Nucleus accumbens (tissue), 56 donors: ENCODE data around the gene DNAJB2.
"Not testable (repeated sequence)": the region's sequence is repeated elsewhere in the genome, so short reads cannot be mapped to it uniquely, and the experiment has no call there.

ENCODE experiments used
- DNase-seq, 56 donors: peaks; one replicate each; lab custom pipeline; 2025; lab: John Stamatoyannopoulos, UW

DNAJB2 gene

DNA sequence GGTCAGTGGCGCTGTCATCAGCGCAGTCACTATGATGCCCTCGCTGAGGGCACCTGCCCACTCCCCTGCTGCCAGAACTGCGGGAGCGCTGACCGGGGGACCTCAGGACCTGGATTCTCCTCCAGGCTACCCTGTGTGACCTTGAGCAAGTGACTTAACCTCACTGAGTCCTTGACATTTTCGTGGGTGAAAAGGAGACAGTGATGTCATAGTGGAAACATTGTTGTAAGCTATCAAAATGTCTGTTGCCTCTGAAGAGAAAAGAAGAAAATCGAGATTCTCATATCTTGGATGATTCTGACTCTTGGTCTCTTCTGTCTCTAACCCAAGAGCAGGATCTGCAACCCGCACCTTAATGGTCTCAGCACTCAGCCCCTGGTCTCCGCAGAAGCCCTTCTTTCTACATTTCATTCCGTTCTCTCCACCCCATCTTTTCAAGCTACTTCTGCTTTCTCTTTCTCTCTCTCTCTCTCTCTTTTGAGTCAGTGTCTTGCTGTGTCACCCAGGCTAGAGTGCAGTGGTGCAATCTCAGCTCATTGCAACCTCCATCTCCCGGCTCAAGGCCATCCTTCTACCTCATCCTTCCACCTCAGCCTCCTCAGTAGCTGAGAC, 24.5 kb upstream of the DNAJB2 start:
- no peak for DNase-seq

DNA sequence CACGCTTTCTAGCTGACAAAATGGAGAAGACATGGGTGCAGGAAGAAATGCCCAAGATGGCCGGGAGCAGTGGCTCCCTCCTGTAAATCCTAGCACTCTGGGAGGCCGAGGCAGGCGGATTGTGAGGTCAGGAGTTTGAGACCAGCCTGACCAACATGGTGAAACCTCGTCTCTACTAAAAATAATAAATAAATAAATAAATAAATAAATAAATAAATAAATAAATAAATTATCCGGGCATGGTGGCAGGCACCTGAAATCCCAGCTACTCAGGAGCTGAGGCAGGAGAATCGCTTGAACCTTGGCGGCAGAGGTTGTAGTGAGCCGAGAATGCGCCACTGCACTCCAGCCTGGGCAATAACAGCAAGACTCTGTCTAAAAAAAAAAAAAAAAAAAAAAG, 20.2 kb upstream of the DNAJB2 start:
- DNase-seq = not testable (repeated sequence)

DNA sequence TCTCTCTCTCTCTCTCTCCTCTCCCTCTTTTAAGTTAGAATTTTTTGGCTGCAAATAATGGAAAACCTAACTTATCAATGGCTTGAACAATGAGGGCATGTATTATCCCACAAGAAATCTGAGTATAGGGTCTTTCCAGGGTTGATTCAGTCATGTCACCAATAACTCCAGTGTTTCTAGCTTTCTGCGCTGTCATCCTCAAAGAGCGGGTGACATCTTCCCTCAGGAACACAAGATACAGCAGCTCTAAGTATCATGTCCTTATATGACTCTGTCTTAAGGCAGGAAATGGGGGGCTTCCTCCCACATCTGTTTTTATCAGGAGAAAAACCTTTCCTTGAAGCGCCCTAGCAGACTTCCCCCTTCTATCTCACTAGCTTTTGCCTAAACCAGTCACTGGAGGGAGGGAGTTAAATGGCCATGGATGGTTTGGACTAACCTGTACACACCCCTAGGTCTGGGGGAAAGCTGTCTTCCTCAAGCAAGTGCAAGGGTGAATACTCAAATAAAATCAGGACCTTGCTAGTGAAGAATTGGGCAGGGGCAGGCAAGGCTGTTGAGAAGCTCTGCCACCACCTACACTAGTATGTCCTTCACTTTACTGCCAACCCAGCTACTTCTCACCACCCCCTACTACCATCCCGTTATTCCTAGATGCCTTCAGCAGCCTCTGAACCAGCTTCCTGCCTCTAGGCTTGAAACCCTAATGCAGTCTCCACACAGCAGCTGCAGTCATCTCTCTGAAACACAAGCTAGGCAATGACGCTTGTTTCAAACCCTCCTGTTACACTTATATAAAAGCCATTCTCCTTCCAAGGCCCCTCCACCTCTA, 17.9 kb upstream of the DNAJB2 start:
- no peak for DNase-seq

DNA sequence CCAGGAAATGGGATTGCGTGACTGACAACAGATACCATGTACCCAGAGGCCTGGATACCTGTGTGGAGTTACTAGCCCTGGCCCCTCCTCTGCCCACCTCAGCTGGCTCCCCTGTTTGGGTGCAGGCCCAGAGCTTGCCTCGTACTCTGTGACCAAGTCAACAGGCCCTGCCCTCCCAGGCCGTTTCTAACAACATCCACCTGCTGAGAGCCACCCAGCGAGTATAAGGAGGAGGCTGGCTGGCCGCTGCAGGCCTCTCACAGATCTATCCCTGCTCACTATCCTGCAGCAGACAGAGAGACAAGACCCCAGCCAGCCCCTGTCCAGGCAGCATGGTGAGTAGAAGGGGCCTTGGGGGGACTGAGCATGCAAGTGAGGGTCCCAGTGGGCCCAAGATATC, 12.9 kb upstream of the DNAJB2 start:
- DNase-seq = no peak

DNA sequence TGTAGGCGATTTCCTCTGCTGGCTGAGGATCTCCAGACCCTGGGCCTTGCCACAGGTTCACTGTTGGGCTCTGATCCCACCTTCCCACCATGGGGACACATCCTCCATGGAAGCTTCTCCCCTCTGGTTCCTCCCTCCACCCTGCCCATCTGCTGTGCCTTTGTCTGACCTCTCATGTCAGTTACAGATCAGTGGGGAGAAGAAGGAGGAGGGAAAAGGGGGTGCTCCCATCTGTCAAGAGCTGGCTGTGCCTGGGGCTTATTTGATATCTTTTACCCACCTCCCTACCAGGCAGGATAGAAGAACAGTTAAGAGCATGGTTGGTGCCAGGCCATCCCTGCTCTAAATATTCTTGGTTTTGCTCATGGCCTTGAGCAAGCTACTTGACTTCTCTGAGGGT, 12.3 kb upstream of the DNAJB2 start:
- no peak for DNase-seq

DNA sequence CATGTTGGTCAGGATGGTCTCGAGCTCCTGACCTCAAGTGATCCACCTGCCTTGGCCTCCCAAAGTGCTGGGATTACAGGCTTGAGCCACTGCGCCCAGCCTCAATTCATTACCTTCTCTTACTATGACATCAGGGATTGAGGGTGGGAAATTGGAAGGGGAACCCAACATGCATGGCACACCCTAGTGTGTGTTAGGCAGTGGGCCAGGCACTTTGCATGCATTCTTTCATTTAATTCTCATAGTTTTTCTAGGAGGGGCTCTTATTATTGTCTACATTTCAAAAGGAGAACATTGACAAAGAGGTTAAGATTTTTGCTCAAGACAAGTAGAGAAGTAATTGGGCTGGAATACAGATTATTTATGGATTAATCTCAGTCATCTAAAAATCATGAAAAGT, 10.9 kb upstream of the DNAJB2 start:
- no peak for DNase-seq

DNA sequence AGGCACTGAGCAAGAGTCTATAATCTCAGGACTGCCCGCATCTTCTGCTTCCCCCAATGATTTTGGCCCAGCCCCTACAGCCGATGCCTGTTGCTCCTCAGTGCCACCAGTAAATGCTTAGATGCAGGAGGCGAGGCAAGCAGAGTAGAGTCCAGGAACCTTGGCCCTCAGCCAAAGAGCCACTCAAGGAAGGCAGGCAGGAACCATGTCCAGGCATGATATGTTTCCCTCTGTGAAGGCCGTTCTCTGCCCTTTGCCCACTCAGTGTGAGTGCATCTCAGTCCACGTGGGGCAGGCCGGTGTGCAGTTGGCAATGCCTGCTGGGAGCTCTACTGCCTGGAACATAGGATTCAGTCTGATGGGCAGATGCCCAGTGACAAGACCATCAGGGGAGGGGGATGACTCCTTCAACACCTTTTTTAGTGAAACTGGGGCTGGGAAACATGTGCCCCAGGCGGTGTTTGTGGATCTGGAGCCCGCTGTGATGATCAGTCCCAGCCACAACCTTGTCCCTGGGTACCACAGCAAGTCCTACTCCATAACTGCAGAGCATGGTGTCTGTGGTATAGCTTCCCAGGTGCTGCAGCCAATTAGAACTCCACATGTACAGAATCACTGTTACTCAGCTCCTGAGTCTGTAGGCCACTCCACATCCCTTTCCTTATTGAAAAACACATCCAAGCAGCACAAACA, 9.7 kb upstream of the DNAJB2 start:
- no peak for DNase-seq

DNA sequence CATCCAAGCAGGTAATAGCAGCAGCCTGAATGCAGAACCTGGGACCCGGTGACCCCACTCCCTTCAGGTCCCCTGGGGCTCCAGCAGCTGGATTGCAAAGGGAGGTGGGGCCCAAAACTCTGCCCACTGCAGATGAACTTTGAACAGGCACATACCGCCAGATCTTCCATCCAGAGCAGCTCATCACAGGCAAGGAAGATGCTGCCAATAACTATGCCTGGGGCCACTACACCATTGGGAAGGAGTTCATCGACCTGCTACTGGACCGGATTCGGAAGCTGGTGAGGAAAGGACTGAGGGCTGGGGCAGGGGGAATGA, 9.2 kb upstream of the DNAJB2 start:
- DNase-seq = no peak

DNA sequence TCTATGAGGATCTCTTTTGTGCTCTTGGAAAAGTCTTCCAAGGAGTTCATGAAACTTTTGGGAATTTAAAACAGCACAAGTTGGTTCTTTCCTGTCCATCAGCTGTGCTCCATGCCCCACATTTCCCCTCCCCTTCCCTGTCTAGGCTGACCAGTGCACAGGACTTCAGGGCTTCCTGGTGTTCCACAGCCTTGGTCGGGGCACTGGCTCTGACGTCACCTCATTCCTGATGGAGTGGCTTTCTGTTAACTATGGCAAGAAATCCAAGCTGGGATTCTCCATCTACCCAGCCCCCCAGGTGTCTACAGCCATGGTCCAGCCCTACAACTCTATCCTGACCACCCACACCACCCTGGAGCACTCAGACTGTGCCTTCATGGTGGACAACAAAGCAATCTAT, 8.1 kb upstream of the DNAJB2 start:
- DNase-seq = no peak

DNA sequence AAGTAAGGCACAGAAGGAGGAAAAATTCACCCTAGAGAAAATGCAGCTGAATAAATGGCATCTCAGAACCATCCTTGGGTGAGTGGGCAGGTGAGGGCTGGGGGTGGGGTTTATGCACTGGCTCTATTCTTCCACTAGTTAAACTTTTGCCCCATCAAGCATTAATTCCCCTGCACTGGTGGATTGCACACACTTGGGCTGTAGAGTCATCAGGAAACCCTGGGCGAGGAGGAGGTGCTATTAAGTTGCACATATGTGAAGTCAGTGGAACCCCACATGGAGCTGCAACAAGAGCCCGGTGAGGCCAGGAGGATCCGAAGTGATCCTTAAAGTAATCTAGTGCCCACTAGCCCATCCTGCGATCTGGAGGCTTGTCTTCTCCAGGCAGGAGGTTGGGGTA, 6.8 kb upstream of the DNAJB2 start:
- DNase-seq = no peak

DNA sequence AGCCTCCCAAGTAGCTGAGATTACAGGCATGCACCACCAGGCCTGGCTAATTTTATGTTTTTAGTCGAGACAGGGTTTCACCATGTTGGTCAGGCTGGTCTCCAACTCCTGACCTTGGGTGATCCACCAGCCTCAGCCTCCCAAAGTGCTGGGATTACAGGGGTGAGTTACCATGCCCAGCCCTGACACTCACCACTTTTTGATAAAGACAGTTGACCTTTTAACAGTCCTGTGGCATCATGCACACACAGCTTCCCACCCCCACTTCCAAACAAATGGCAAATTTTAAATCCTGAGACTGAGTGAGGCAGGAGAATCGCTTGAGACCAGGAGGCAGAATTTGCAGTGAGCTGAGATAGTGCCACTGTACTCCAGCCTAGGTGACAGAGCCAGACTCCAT, 6.2 kb upstream of the DNAJB2 start:
- DNase-seq = no peak

DNA sequence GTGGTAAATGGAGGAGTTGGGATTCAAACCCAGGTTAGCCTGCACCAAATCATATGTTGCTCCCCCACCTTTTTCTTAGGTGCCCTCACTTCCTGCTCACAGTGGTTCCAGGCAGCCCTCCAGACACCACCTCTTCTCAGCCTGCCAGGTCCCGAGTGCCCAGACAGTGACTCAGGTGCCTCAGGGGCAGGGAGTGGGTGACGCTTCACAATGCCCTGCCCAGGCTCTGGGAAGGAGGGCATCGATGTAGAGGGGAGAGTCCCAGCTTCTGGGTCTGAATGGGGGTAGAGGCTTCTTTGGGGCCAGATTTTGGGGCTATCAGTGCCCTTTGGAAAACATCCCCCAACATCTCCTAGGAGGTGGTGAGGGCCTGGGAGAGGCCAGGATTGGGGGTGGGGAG, 5.2 kb upstream of the DNAJB2 start:
- DNase-seq = no peak

DNA sequence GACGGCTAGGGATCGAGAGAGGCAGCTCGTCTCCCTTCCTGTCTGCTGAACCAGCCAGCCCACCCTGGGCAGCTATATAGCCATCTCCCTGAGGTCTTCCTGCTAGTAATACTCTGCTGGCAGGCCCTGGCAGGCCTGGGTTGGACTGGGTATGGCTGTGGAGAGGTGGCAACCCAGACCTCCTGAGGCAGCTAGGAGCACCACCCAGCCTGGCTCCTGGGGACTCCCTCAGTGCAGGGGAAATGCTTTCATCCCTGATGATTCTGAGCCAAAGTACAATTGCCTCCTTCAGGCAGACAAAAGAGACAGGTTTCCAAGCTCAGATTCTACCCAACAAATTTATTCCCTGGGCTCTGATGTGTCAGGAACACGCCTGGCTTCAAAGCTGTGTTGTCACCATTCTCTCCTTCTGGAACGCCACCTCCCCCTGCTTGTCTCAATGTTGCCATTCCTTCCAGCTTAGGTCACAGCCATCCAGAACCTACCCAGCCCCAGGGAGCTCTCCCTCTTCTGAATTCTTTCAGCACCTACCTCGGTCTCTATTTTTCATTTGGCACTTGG, 4.7 kb upstream of the DNAJB2 start:
- DNase-seq = peak in 4 of 56 donors; percentile 12 to 44 (median 30)

DNA sequence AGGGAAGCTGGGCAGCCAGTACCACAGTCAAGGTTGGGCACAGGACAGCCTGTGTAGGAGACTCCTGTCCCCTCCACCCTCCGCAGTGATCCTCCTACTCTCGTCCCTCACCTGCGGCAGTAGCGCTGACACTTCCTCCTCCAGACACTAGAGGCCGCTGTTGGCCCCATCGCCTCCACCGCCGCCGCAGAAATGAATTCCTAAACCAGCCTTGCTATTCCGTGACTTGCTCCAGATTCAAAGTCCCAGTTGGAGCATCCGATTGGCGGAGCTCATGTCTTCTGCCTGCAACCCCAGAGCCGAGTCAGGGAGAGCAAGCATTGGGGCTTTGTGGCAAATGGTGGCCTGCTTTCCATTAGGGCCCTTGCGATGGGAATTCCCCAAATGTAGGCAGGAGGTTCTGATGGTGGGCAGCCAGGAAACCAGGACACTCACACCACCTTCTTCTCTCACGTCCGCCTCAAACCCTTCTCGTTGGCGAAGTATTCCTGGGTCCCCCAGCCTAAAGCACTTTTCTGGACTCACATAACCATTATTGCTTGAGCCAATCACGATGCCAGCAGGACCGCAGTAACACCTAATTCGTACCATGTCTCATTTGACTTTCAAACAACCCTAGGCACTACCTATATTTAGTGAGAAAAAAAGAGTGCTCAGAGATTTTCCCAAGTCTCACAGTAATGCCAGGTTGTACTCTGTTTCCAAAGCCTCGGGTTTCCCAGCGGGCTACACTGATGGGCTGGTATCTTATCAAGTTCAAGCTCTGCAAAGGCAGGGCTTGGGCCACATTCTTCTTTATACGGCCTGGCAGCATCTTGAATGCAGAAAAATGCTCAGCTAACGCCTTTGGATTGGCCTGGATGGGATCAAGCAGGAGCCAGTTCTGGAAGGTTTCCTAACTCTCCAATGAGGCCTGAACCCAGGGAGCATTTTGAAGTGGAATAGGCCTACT, 1.2 kb upstream of the DNAJB2 start:
- peak in 52 of 56 donors; percentile 34 to 92 (median 76) for DNase-seq

DNA sequence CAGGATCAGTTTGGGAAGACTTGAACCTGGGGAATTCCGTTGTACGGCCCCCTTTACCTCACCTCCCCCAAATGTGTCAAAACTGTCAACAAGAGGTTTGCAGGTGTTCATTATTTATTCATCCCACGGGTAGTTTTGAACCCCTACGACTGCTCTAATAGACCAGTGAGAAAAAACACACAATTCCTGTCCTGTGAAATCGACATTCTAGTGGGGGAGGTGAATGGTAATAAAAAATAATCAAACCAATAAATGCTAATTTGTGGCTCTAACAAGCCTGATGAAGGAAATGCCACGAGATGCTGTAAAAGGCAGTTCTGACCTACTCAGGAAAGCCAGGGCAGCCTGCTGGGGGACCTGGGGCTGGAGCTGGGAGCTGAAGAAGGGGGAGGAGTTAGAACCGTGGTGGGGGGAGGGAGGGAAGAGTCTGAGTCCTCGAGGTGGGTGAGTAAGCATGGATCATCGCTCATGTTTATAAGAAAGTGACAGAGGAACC, 463 bp upstream of the DNAJB2 start:
- no peak for DNase-seq

DNA sequence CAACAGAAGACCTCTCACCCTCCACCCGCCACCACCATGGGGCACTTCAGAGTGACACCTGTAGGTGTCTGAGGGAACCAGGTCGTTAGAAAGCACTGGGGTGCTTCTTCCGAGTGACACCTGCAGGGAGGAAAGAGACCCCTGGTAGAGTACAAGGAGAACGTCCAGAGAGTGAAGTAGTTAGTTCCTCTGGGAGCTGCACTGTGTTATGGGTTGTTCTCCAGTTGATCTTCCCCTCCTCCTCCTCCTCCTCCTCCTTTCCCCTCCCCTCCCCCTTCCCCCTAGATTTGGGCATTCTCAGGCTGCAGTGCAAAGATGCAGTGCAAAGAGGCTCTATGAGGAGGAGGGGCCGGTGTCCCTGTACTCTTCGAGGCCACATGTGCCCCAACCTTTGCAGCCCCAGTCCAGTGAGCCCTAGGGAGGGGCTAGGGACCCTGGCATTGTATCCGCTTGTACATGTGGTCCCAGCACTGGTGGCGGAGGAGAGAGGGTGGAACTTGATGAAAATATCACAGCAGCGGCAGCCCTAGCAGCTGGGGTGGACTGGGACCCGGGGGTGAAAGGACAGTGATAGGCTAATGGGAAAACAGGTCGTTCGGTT, 850 bp downstream of the DNAJB2 start:
- DNase-seq = peak in 1 of 56 donors; percentile 59

DNA sequence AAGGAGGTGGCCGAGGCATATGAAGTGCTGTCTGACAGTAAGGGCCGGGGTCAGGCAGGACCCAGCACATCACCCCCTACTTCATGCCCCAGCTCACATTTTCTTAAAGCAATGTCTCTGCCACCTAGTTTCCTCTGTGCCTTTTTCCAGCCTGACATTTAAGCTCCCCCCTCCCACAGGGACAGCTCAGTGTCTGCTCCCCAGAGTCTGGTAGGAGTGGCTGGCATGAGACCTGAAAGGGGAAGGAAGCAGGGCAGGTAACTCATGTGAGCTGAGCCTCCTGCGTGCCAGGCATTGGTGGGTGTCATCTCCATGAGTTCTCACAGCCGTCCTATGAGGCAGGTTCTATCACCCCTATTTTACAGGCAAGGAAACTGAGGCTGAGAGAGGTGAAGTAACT, 1.5 kb downstream of the DNAJB2 start:
- DNase-seq = peak in 4 of 56 donors; percentile 8 to 23 (median 14)

DNA sequence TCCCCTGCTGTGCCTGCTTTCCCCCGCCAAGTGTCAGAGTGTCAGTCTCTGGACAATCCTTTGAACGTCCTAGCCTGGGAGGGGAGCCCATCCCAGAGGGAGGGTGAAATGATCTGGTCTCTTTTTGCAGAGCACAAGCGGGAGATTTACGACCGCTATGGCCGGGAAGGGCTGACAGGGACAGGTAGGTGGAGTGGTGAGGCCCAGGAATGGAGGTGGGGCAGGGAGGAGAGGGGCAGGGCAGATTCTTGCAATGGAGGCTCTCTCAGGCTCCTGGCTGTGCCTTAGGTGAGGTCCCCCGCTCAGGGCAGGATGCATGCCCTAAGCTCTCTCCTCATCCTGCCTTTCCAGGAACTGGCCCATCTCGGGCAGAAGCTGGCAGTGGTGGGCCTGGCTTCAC, 2.4 kb downstream of the DNAJB2 start:
- DNase-seq = peak in 2 of 56 donors; percentile 23 to 50

DNA sequence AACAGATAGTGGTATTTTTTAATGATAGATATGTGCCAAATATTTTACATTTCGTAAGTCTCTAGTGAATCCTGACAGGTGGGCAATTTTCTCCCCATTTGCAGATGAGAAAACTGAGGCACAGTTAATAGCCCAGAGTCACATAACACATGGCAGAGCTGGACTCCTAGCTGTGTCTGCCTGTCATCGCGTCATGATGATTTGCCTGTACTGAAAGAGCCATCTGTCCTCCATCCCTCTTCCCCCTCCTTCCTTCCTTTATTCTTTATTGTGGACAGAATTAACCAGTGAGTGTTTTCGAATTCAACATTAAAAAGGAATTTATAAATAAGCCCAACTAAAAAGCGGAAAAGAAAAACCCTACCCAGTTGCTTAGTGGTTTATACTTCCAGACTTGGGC, 3.2 kb downstream of the DNAJB2 start:
- peak in 27 of 56 donors; percentile 4 to 80 (median 50) for DNase-seq
